OCI-LY1 (cell line): ENCODE measurements around the gene LDAF1.
A peak's percentile ranks its signal among the peaks of the same experiment; 100 is the strongest.
"Not testable (repeated sequence)": the region's sequence is repeated elsewhere in the genome, so short reads cannot be mapped to it uniquely, and the experiment has no call there.

ENCODE experiments used
- H2AFZ ChIP-seq: fragments of 200-600 bp; sonication (generic), shearing (Covaris generic); 2 replicates; pipeline ENCODE4 v1.6.0; 2014; ENCODE audit warnings: antibody characterized with exemption, mild to moderate bottlenecking, low read length
- H3F3A ChIP-seq: fragments of 200-600 bp; sonication (generic), shearing (Covaris generic); 2 replicates; pipeline ENCODE4 v1.6.0; 2014; ENCODE audit warnings: mild to moderate bottlenecking, antibody characterized with exemption, low read length, moderate library complexity; ENCODE audit not compliant: insufficient read depth
- H3K27ac ChIP-seq: fragments of 200-600 bp; sonication (generic); 2 replicates; pipeline ENCODE4 v1.5.1; 2014; ENCODE audit warnings: low read length, mixed run types, mild to moderate bottlenecking, low read depth; ENCODE audit not compliant: poor library complexity, severe bottlenecking
- H3K27me3 ChIP-seq: fragments of 200-600 bp; sonication (generic); 2 replicates; pipeline ENCODE4 v1.6.0; 2014; ENCODE audit warnings: antibody characterized with exemption, mild to moderate bottlenecking, low read length, moderate library complexity; ENCODE audit not compliant: insufficient read depth
- H3K36me3 ChIP-seq: fragments of 200-600 bp; sonication (generic); 2 replicates; pipeline ENCODE4 v1.6.1; 2014; ENCODE audit warnings: mild to moderate bottlenecking, antibody characterized with exemption, low read length, moderate library complexity, mixed read lengths; ENCODE audit not compliant: insufficient read depth
- H3K4me1 ChIP-seq: fragments of 200-600 bp; sonication (generic); 2 replicates; pipeline ENCODE4 v1.5.1; 2014; ENCODE audit warnings: mild to moderate bottlenecking, low read length, moderate library complexity; ENCODE audit not compliant: insufficient read depth, severe bottlenecking
- H3K4me2 ChIP-seq: fragments of 200-600 bp; sonication (generic), shearing (Covaris generic); 2 replicates; pipeline ENCODE4 v1.6.1; 2014; ENCODE audit warnings: low read length
- H3K4me3 ChIP-seq: fragments of 200-600 bp; sonication (generic); 2 replicates; pipeline ENCODE4 v1.5.1; 2014; ENCODE audit warnings: low read length, low read depth, mild to moderate bottlenecking, mixed read lengths; ENCODE audit not compliant: poor library complexity, severe bottlenecking
- H3K79me2 ChIP-seq: fragments of 200-600 bp; shearing (Covaris generic); 2 replicates; pipeline ENCODE4 v1.6.1; 2016; ENCODE audit warnings: mixed run types, low read length, mixed read lengths; ENCODE audit not compliant: insufficient read depth
- H3K9ac ChIP-seq: fragments of 200-600 bp; sonication (generic), shearing (Covaris generic); 2 replicates; pipeline ENCODE4 v1.6.1; 2014; ENCODE audit warnings: mild to moderate bottlenecking, low read length, mixed read lengths
- H3K9me2 ChIP-seq: fragments of 200-600 bp; sonication (generic), shearing (Covaris generic); 2 replicates; pipeline ENCODE4 v1.6.1; 2014; ENCODE audit warnings: low read depth, mild to moderate bottlenecking, low read length, mixed read lengths
- H3K9me3 ChIP-seq: fragments of 200-600 bp; shearing (Covaris generic); 2 replicates; pipeline ENCODE4 v1.6.1; 2014; ENCODE audit warnings: low read length, mixed read lengths
- H4K20me1 ChIP-seq: fragments of 200-600 bp; sonication (generic), shearing (Covaris generic); 2 replicates; pipeline ENCODE4 v1.6.0; 2016; ENCODE audit warnings: mild to moderate bottlenecking, low read length; ENCODE audit not compliant: insufficient read depth
- CTCF ChIP-seq: fragments of 200-600 bp; sonication (generic), shearing (Covaris generic); IDR thresholded peaks from 2 replicates; pipeline ENCODE4 v1.5.1; 2017; ENCODE audit warnings: mild to moderate bottlenecking, antibody characterized with exemption, low read length, moderate library complexity, mixed read lengths
- EZH2 ChIP-seq: fragments of 200-600 bp; sonication (generic), shearing (Covaris generic); IDR thresholded peaks from 2 replicates; pipeline ENCODE4 v1.8.0; 2017; ENCODE audit warnings: borderline replicate concordance, mixed run types, mild to moderate bottlenecking, antibody characterized with exemption, low read length, moderate library complexity, mixed read lengths

LDAF1 gene

GRCh38 chr16:21156011-21156410 is 2.5 kb upstream of the LDAF1 start:
- H3K27ac ChIP-seq, H3K4me3 ChIP-seq, H4K20me1 ChIP-seq, H3K36me3 ChIP-seq, H3F3A ChIP-seq, H2AFZ ChIP-seq, H3K9me3 ChIP-seq, H3K27me3 ChIP-seq, H3K9ac ChIP-seq, H3K9me2 ChIP-seq, H3K79me2 ChIP-seq, H3K4me2 ChIP-seq: not testable (repeated sequence)
- peaks cover 18% of the 10 kb centered on the region for H3K4me1 ChIP-seq

GRCh38 chr16:21156767-21157467 is 1.6 kb upstream of the LDAF1 start:
- no peak overlapping the region for H3K4me3 ChIP-seq
- H3K36me3 ChIP-seq: peaks cover 8% of the 10 kb centered on the region; the same call in 1 of the 2 replicates

GRCh38 chr16:21157632-21158031 is 842 bp upstream of the LDAF1 start:
- no peak overlapping the region for H3K4me3 ChIP-seq
- no peak for TF ChIP-seq EZH2
- no peak for TF ChIP-seq CTCF
- H3K4me1 ChIP-seq: peaks cover 18% of the 10 kb centered on the region
- H3K36me3 ChIP-seq: peaks cover 14% of the 10 kb centered on the region; the same call in 1 of the 2 replicates
- H3K9me2 ChIP-seq: no peaks in the 10 kb centered on the region
- H3F3A ChIP-seq: no peaks in the 10 kb centered on the region
- H4K20me1 ChIP-seq: no peaks in the 10 kb centered on the region
- no peaks in the 10 kb centered on the region for H3K79me2 ChIP-seq
- no peaks in the 10 kb centered on the region for H3K27me3 ChIP-seq
- H2AFZ ChIP-seq: no peak overlapping the region
- H3K9me3 ChIP-seq: no peaks in the 10 kb centered on the region
- no peak overlapping the region; the same call in 1 of the 2 replicates for H3K4me2 ChIP-seq
- no peak overlapping the region for H3K27ac ChIP-seq
- no peak overlapping the region; the same call in 1 of the 2 replicates for H3K9ac ChIP-seq

More at GRCh38 chr16:21156767-21157467, 1.6 kb upstream of the LDAF1 start:
- TF ChIP-seq EZH2: no peak
- peak; percentile 79 for TF ChIP-seq CTCF
- no peak overlapping the region for H3K9ac ChIP-seq
- H3K4me1 ChIP-seq: peaks cover 18% of the 10 kb centered on the region
- H3K79me2 ChIP-seq: no peaks in the 10 kb centered on the region
- H3K4me2 ChIP-seq: no peak overlapping the region
- no peaks in the 10 kb centered on the region for H4K20me1 ChIP-seq
- H3K27ac ChIP-seq: no peak overlapping the region
- H3K27me3 ChIP-seq: no peaks in the 10 kb centered on the region
- H2AFZ ChIP-seq: no peak overlapping the region
- no peaks in the 10 kb centered on the region for H3K9me3 ChIP-seq
- H3K9me2 ChIP-seq: no peaks in the 10 kb centered on the region
- H3F3A ChIP-seq: no peaks in the 10 kb centered on the region
